ENCODE data around the gene OR4D10.
A peak's percentile ranks its signal among the peaks of the same experiment; 100 is the strongest.
"Not testable (repeated sequence)": the region's sequence is repeated elsewhere in the genome, so short reads cannot be mapped to it uniquely, and the experiment has no call there.

The OR4D10 gene

GRCh38 chr11:59473015-59473414 lies at the start of gene OR4D10:
TSS of gene OR4D10 (plus strand) at chr11:59473315. CDS start at chr11:59477430, 4,115 bp downstream.
- DNase-seq (ENCODE audit: low read depth) = no peak

DNA sequence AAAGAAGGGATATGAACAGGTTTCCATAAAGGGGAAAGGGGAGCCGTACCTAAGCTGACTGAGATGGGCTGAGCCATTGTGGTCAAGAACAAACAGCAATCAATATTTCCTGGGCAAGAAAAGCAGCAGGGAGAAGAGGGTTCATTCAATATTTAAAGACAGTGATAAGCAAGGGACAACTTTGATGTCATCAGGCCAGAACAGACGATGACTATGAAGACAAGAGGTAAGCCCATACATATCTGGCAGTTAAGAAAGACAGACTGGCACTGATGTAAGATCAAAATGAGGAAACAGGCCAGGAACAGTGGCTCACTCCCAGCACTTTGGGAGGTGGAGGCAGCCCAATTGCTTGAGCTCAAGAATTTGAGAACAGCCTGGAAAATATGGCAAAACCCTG lies 49.3 kb upstream of the OR4D10 start:
- no peak for DNase-seq (ENCODE audit: low read depth)

- DNase-seq (ENCODE audit: low read depth) = no peak
These were observed 48.0 kb upstream of the OR4D10 start for GRCh38 chr11:59425131-59425530.

DNA sequence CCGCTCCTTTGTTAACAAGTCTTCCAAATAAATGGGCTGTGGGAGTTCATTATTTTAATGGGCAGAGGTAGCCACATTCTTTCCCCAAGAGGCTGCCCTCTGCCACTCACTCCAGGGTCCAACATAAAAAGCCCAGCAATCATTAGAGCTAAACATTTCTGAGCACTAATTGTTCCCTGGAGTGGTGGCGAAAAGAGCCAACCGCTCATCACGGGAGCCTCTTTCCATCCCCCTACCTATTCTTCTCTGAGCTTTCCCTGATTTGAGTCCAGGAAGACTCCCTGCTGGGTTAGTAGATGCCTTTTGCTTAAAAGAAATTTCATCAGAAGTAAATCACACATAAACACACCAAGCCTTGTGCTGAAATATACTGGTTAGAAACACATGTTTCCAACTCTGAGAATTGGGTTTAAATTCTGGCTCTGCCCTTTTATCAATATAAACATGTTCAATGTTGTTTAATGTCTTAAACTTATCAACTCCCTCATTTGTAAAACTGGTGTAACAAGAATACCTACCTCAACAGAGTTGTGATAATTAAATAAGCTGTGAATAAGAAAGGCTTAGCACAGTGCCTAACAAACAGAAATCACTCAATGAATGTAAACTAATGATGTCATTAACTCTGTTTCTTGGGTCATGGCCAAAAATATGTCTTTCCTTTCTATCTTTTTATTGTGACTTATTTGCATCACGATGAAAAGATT lies 46.6 kb upstream of the OR4D10 start, which contains the start of gene OR5A2:
Gene OR5A2, minus strand, starts transcription at position 53 of the 707 bp plus-strand sequence. CDS start 3,460 bp downstream, outside the sequence.
- no peak for DNase-seq (ENCODE audit: low read depth)

DNA sequence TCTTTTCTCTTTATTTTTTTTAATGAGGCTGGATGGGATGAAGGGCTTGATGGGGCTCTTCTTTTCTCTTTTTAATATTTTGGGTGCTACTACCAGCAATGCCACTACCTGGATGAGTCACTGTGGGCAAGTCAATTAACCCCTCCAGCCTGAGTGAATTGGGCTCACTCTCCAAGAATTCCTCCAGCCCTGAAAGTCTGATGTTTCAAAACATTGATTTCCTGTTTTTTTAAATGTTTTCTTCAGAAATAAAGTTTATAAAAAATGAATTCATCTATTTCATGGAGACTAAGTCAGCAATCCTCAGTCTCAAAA lies 46.1 kb upstream of the OR4D10 start:
- DNase-seq (ENCODE audit: low read depth) = no peak

- DNase-seq (ENCODE audit: low read depth) = peak; percentile 66
These were observed 43.1 kb upstream of the OR4D10 start for GRCh38 chr11:59429924-59430516.

DNA sequence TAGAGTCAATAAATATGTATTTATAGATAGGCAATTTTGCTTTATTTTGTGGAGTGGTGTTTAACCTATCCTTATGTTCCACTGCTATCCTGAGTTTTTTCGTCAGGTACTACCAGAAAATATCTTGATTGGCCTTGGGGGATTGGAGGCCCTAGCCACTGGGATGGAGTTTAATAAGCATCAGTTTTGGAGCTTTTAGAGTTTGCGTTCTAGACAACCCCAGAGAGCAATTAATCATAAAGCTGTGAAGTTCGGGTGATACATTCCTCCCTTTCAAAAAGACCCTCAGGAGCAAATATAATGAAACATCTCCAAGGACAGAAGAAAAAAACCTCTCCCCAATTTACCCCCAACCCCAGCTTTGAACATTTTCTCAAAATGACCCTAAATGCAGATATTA lies 36.9 kb upstream of the OR4D10 start, which contains the start of gene OR5A1:
Gene OR5A1, plus strand, starts transcription at position 301 of the 400 bp plus-strand sequence. CDS start 6,700 bp downstream, outside the sequence.
- DNase-seq (ENCODE audit: low read depth) = no peak

DNA sequence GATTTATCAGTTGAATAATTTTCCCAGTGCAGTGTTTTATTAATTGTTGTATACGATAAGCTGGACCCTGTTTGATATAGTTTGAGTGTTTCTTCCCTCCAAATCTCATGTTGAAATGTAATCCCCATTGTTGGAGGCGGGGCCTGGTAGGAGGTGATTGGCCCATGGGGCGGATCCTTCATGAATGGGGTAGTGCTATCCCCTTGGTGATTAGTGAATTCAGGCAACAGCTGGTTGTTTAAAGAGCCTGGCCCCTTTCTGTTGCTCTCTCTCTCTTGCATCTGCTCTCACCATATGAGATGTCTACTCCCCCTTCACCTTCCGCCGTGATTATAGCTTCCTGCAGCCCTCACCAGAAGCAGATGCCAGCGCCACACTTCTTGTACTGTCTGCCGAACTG lies 35.3 kb upstream of the OR4D10 start:
- DNase-seq (ENCODE audit: low read depth) = no peak

DNA sequence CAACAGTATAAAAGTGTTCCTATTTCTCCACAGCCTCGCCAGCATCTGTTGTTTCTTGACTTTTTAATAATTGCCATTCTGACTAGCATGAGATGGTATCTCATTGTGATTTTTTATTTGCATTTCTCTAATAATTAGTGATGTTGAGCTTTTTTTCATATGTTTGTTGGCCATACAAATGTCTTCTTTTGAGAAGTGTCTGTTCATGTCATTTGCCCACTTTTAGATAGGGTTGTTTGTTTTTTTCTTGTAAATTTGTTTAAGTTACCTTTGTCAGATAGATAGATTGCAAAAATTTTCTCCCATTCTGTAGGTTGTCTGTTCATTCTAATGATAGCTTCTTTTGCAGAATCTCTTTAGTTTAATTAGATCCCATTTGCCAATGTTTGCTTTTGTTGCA lies 27.5 kb upstream of the OR4D10 start:
- not testable (repeated sequence) for DNase-seq (ENCODE audit: low read depth)

DNA sequence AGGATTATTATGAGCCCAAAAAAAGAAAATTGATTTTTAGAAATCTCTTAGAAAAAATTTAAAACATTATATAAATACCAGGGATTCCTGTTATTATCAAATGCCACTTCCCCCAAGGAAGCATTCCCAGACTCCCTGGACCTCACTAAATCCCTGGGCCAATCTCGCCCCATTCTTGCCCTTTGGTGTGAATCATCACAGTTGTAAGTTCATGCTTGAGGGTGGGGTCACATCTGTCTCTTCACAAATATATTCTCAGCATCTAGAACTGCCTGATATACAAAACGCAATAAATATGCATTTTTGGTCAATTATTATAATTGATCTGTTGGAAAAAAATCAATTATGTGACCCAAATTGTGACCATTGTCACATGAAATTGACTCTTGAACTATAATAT lies 24.6 kb upstream of the OR4D10 start:
- no peak for DNase-seq (ENCODE audit: low read depth)

GRCh38 chr11:59456661-59457060 lies 16.5 kb upstream of the OR4D10 start, which contains the start of gene OR4D6:
TSS of gene OR4D6 (plus strand) at chr11:59456961. CDS start at chr11:59456961, 0 bp downstream.
- DNase-seq (ENCODE audit: low read depth) = no peak

DNA sequence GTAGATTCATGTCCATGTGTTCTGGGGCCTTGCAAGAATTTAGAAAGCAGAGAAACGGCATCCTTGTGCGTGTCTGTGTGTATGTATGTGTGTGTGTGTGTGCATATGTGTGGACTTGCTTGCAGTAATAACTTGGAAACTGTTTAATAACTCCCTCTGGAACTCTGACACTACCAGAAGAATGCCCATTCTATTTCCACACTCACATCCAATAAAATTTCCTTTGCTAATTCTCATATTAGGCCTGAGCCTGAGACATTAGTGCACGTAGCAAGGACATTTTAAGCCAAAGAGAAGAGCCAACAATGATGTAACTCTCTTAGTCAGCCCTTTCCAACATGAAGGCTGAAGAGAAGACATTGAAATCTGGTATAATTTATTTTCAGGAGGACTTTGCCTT lies 13.2 kb upstream of the OR4D10 start:
- DNase-seq (ENCODE audit: low read depth) = no peak

DNA sequence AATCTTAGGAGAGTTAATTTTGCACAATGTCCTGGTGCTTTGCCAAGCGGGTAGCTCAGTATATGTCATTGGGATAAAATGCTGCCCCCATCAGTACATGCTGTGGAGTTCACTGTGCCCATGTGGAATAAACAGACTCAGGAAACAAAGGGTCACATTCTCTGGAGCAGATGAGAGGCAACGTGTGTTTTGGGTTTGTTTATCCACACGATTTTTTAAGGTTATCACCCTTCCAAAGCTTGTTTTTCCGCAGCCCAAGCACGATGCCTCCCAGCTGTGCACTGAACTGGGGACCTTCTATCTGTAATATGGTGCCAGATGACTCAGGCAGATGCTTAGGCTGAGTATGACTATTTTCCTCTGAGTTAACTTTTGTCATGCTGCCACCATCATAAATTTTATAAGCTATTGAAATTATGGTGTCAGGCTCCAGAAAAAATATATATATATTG lies 9.9 kb upstream of the OR4D10 start:
- DNase-seq (ENCODE audit: low read depth) = peak; percentile 7

GRCh38 chr11:59475176-59475575 lies 2.1 kb downstream of the OR4D10 start:
- DNase-seq (ENCODE audit: low read depth) = no peak

DNA sequence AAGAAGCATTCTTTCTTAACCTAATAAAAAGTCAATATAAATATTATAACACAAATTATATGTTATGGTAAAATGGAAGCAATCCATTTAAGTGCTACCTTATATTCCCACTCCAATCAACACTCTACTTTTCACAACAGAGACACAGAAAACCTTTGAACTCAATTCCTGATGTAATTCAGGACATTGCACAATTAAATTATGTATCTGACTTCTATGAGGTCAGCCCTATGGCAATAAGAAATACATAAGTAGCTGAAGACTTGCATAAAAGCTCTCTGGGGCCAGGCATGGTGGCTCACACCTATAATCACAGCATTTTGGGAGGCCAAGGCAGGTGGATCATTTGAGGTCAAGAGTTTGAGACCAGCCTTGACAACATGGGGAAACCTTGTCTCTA lies 6.8 kb downstream of the OR4D10 start:
- no peak for DNase-seq (ENCODE audit: low read depth)

DNA sequence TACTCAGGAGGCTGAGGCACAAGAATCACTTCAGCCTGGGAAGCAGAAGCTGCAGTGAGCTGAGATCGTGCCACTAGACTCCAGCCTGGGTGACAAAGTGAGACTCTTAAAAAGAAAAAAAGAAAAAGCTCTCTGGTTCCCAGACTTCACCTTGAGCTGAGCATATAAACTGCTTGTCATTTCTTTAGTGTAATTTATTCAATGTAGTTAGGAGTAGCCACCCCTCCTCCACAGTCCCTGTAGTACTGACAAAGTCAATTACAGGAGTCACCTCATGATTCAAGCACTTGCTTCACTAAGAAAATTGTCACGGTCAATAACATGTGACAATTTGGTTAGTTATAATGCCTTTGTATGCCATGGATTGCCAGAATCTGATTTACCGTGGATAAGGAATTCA lies 7.2 kb downstream of the OR4D10 start:
- no peak for DNase-seq (ENCODE audit: low read depth)

GRCh38 chr11:59501931-59502330 lies 28.8 kb downstream of the OR4D10 start:
- no peak for DNase-seq (ENCODE audit: low read depth)

GRCh38 chr11:59503276-59503675 lies 30.2 kb downstream of the OR4D10 start, which contains the start of gene OR4D11:
TSS of gene OR4D11 (plus strand) at chr11:59503576. CDS start at chr11:59503576, 0 bp downstream.
- no peak for DNase-seq (ENCODE audit: low read depth)

DNA sequence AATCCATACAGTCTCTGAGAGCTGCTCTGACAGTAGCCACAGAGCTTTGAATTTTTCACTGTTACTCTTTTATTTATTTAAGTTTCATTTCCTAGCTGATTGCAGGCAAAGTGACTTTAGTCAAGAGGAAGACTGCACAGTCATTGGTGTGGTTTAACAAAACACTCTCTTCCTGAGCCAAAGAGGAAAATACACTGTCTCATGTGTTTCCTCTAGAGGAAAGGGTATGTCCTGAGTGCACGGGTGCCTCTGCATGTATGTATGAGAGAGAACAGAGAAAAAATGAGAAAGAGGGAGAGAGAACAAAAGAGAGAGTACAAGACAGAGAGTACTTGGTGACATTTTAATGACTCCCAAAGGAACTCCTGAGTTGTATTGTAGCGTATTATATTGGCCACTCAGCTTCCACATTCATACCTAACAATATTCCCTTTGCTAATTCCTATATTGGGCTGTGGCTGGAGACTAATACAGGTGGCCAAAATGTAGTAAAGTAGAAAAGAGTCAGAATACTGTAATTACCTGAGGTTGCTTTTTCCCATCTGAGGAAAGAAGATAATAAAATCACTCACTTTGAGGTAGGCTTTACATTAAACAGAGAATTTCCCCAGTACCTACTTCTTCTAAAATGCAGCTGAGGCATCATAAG lies 38.0 kb downstream of the OR4D10 start, which contains the start of gene OR4D9:
Gene OR4D9, plus strand, starts transcription at position 599 of the 649 bp plus-strand sequence. CDS start 3,374 bp downstream, outside the sequence.
- peak; percentile 4 for DNase-seq (ENCODE audit: low read depth)

DNA sequence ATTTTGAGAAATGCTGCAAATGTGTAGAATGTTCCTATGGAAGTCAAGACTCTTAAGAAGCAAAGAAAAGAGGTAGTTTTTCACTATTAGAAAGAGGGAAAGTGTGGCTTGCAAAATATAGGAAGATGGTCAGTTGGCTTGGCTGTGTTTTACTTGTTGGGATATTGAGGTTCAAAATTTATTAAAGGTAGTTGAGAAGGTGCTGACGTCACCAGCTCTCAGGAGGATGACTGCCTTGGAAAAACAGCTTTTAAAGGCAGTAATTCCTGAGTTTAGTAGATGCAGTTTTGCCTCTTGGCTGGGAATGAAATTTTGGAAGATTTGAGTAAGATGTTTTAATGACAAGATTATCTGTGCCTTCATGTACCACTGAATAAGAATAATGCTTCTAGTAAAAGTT lies 38.6 kb downstream of the OR4D10 start:
- no peak for DNase-seq (ENCODE audit: low read depth)

- not testable (repeated sequence) for DNase-seq (ENCODE audit: low read depth)
These were observed 47.0 kb downstream of the OR4D10 start for GRCh38 chr11:59520139-59520538.

- DNase-seq (ENCODE audit: low read depth) = no peak
These were observed 47.6 kb downstream of the OR4D10 start for GRCh38 chr11:59520741-59521140.

DNA sequence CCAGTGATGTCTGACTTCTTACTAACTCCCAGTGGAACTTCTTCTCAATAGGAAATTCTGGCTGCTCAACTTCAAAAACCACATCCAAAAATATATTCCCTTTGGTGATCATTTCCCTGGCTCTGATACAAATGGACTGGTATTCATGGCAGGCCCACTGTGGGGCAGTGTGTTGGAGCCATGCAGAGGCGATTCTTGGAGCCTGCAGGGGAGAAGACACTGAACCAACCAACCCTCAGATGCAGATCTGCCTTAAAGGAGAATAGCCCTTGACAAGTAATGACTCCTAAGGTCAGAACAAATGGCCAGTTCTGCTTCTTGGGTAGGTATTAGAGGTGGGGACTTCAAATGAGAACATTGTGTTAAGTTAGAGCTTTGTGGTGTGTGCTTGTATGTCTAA lies 50.4 kb downstream of the OR4D10 start:
- peak; percentile 15 for DNase-seq (ENCODE audit: low read depth)
